Stimulated activated CD8-positive, alpha-beta memory T cell treated with anti-CD3 and anti-CD28 coated beads, Interleukin-15, amount 100 ng/mL, for 1 hour (primary cell): ENCODE measurements around the gene TANC2.

ENCODE experiments used
- DNase-seq: peaks from one replicate; pipeline ENCODE4 v3.0.0-alpha.2; 2020; ENCODE audit warnings: low read depth

The TANC2 gene

GRCh38 chr17:62965686-62966425, at the start of gene TANC2:
TANC2 (plus strand) TSS chr17:62966235; CDS start chr17:63009560, 43,325 bp downstream.
- DNase-seq: peak; percentile 66

GRCh38 chr17:62916684-62917571, 49.1 kb upstream of the TANC2 start:
- DNase-seq: no peak

- DNase-seq: no peak
Measured at GRCh38 chr17:62919388-62919787, 46.6 kb upstream of the TANC2 start.

DNA sequence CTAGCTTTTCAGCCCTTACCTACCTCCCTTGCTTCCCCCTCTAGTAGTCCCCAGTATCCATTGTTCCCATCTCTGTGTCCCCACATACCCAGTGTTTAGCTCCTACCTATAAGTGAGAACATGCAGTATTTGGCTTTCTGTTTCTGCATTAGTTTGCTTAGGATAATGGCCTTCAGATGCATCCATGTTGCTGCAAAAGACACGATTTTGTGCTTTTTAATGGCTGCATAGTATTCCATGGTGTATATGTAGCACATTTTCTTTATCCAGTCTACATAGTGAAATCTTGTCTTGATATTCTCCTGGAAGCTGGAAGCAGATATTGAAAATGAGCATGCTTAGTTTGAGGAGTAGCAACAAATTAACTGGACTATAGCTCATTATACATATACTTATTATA, 45.7 kb upstream of the TANC2 start:
- no peak for DNase-seq

DNA sequence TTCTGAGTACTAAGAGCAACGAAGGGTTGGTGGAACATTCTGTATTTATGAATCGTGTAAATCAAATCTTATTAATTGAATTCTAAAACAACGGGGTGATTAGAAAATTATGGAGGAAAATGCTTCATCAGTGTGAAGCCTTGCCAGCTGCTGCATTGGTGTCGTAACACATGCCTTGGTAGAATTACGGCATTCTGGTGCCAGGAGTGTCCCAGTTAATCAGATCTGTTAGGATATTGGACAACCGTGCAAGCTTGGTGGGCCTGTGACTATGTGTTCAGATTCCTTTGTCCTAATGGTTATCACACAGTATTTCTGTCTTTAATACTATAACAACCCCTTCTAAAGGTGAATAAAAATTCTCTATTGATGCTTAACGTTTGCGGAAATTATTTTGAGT, 44.2 kb upstream of the TANC2 start:
- no peak for DNase-seq

DNA sequence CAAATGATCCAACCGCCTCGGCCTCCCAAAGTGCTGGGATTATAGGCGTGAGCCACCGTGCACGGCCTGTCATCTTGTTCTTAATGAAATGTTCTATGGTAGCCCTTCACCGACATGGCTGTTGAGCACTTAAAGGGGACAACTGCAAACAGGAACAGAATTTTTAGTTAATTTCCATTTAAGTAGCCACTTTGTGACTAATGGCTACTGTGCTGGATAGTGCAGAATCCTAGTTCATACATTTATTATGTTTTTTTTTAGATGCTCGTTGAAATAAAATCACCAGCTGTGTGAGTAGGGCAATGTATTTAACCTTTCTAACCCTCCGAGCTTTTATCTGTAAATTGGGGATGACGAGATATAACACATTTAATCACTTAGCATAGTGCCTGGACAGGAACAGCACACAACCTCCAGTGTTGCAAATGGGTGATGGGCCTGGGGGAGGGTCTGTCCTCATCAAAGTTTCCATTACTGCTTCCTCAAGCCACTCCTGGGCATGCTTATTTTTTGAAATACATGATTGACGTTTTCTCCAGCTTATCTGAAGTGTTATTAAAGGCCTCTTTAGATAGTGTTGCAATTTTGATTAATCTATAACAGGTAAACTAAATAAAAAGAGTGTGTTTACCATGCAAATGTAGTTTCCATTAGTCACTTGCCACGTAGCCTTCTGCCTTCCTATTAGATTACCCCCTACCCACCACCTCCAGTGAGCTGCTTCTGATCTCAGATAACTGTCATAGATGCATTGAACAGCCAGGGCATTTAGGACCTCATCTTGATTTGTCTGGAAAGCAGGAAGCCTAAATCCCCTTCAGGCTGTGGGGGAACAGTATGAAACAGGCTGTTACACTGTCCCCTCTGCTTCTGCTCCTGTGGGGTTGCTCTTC, 42.5 kb upstream of the TANC2 start:
- DNase-seq: no peak

DNA sequence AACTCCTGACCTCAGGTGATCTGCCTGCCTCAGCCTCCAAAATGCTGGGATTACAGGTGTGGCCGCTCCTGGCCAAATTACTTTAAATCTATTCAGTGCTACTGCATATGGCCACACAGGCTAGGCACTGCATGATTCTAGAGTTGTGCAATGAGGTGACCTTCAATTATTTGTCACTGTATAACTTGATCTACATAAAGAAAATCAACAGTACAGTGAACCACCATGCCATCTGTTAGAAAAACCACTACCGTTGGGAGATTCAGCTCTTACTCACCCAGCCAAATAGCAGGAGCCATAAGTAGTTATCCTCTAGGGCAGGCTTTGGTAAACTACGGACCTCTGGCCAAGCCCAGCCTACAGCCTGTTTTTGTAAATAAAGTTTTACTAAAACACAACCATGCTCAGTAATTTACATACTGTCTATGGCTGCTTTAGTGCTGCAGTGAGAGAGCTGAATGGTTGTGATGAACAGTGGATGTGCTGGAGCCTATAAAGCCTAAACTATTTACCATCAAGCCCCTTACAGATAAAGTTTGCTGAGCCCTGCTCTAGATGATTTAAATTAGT, 40.7 kb upstream of the TANC2 start:
- no peak for DNase-seq

DNA sequence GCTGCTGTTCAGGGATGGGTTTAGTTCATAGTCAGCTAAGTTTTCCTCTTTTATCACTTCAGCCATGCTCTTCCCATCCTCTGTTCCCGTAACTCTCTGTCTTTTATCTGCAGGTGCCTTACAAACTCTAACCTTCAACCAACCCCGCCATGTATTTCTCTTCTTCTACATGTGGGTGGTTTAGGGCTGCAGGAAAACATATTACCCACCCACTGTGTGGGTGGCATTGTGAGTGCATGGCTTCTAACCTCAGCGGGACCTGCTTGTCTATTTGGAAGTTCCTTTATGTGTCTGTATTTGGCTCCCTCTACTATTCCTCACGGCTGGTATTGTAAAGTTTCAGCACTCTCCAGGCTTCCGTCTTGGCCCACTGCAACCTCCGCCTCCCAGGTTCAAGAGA, 39.0 kb upstream of the TANC2 start:
- DNase-seq: no peak

GRCh38 chr17:62929320-62929719, 36.7 kb upstream of the TANC2 start:
- no peak for DNase-seq

GRCh38 chr17:62931101-62931500, 34.9 kb upstream of the TANC2 start:
- DNase-seq: no peak

GRCh38 chr17:62933501-62934385, 32.3 kb upstream of the TANC2 start:
- no peak for DNase-seq

DNA sequence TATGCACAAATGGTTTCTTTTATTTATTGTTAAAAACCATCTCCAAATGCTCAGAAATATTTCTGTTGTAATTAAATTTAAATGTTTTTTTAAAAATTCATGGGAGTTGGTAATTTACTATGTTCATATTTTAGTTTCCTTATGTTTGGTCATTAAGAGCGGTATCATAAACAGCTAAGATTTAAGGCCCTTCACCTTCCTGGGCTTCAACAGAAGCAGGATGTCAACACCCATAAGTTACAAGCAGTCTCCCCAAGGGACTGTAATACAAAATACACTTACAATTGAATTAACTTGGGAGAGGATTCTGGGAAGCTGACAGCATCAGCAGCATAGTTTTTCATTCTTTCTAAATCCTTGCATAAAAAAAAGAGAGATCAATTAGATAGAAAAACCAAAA, 30.9 kb upstream of the TANC2 start:
- DNase-seq: no peak

GRCh38 chr17:62935523-62935922, 30.5 kb upstream of the TANC2 start:
- DNase-seq: no peak

GRCh38 chr17:62937606-62938005, 28.4 kb upstream of the TANC2 start:
- no peak for DNase-seq

- no peak for DNase-seq
Measured at GRCh38 chr17:62941358-62941991, 24.6 kb upstream of the TANC2 start.

- DNase-seq: no peak
Measured at GRCh38 chr17:62948370-62948769, 17.7 kb upstream of the TANC2 start.

DNA sequence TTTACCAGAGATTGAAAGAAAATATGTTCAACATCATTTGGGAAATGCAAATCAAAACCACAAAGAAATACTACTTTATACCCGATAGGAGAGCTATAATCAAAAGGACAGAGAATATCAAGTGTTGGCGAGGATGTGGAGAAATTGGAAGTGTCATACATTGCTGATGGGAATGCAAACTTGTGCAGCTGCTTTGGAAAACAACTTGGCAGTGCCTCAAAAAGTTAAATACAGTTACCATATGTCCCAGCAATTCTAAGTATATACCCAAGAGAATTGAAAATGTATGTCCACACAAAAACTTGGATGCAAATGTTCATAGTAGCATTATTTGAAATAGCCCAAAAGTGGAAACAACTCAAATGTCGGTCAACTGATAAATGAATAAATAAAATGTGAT, 17.0 kb upstream of the TANC2 start:
- no peak for DNase-seq

- no peak for DNase-seq
Measured at GRCh38 chr17:62950067-62950466, 16.0 kb upstream of the TANC2 start.

DNA sequence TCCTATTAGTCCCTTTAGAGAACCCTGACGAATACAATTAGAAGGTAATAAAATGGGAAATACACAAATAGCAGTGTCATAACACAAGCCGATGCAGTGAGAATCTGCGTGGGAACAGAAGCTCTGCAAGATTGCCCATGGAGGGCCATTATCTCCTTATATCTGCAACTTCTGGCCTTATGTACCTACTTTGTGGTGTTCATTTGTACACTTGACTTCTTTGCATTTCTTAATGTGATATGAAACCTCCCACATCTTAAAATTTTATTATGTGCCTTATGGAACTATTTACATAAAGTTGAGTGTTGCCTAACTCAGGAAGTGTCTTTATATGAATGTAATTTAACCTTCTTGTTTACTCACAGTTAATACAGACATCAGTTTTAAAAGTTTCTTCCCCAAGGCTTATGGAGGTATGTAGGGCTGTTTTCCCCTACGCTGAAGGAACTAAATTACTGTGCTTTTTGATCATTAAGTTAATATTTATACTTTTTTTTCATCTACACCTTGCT, 10.1 kb upstream of the TANC2 start:
- no peak for DNase-seq

GRCh38 chr17:62963296-62963695, 2.7 kb upstream of the TANC2 start:
- no peak for DNase-seq
